Raji (cell line): ENCODE results near the gene TTPAL.

Experiments used
- POLR2A ChIP-seq: IDR thresholded peaks from 2 replicates; pipeline ENCODE4 v1.6.1; 2011; ENCODE audit warnings: low read depth, low read length, control low read depth; ENCODE audit not compliant: insufficient read depth

TTPAL gene

DNA sequence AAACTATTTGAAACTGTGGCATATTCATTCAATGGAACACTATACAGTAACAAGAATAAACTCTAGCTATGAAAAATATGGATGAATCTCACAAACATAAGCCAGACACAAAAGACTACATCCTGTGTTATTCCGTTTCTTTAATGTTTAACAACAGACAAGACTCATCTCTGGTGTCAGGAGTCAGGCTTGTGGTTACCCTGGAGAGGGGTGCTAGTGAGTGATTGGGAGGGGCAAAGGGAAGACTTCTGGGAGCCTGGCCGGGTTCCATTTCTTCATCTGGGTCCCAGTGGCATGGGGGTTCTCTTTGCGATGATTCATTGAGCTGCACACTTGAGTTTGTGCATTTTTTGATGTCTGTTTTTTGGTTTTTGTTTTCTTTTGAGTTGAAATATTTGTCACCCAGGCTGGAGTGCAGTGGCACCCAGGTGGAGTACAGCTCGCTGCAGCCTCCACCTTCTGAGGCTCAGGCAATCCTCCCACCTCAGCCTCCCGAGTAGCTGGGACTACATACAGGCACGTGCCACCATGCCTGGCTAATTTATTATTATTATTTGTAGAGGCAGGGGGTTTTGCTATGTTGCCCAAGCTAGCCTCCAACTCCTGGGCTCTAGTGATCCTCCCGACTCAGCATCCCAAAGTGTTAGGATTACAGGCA is 21.2 kb upstream of the TTPAL start:
- no peak for TF ChIP-seq POLR2A

- TF ChIP-seq POLR2A: no peak
Measured at GRCh38 chr20:44455126-44455525, 20.5 kb upstream of the TTPAL start.

- TF ChIP-seq POLR2A: no peak
Measured at GRCh38 chr20:44456611-44457010, 19.1 kb upstream of the TTPAL start.

GRCh38 chr20:44457016-44457415 is 18.7 kb upstream of the TTPAL start:
- no peak for TF ChIP-seq POLR2A

GRCh38 chr20:44459271-44459670 is 16.4 kb upstream of the TTPAL start:
- TF ChIP-seq POLR2A: no peak

GRCh38 chr20:44460795-44461141 is 14.9 kb upstream of the TTPAL start:
- no peak for TF ChIP-seq POLR2A

GRCh38 chr20:44461142-44461802 is 14.4 kb upstream of the TTPAL start:
- no peak for TF ChIP-seq POLR2A

DNA sequence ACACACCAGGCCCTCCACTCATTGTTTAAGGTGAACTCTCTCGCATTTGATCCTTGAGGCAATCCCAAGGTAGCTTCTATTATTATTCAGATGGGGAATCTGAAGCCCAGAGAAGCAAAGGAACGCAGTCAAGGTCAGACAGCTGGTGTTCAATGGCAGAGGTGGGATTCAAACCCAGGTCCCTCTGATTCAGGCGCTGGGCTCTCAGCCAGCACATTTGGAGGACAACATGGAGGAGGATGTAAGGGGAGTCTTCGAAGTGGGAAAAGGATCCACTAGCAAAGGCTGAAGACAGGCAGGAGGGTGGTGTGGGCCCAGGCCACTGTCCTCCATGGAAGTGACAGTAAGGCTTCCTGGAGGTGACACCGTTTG is 13.9 kb upstream of the TTPAL start:
- TF ChIP-seq POLR2A: no peak

DNA sequence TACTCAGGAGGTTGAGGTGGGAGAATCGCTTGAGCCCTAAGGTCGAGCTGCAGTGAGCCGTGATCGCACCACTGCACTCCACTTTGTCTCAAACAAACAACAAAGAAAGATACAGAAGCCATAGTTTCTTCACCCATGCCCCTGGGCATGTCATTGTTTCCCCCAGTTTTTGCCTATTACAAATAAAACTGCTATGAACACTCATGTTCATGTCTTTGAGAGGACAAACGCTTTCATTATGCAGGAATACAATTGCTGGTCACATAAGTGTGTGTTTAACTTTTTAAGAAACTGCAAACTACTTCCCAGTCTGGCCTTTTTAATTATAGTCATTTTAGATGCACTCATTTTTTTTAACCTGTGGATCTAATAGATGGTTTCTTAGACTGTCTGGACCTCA is 12.2 kb upstream of the TTPAL start:
- no peak for TF ChIP-seq POLR2A

DNA sequence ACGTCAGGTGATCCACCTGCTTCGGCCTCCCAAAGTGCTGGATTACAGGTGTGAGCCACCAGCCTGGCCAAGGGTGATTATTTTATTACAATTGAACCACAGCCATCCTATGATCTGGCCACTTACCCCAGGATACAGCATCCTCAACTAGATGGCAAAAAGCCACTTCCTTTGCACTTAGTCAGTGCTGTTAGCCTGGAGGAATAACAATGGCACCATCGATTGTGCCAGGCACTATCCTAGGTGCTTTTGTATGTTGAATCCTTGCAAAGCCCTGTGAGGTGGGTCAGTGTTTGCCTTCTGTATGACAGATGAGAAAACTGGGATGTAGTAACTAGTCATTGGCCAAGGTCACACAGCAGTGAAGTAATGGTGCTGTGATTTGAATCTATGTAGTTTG is 11.2 kb upstream of the TTPAL start:
- TF ChIP-seq POLR2A: no peak

DNA sequence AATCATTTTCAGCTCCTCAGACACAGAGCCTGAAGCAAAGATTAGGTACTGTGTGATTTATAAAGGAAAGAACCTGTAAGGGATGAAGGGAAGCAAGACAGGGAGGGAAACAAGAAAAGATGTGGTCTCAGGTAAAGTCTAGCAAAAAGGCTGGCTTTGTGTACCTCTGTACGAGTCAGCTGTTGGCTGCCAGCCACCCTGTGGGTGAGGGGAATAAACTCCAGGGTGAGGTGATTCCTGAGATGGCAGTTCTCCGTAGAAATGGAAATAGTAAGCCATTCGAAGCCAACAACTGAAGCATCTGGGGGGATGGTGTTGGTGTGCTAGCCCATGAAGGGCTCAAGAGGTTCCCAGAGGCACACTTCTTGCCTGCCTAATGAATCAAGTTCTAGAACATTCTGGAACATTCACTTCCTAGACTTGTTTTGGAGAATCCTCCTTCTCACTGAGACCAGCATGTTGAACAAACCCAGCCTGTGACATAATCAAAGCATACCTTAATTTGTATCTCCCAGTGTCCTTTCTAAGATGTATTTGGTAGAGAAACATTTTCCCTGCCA is 10.6 kb upstream of the TTPAL start:
- no peak for TF ChIP-seq POLR2A

DNA sequence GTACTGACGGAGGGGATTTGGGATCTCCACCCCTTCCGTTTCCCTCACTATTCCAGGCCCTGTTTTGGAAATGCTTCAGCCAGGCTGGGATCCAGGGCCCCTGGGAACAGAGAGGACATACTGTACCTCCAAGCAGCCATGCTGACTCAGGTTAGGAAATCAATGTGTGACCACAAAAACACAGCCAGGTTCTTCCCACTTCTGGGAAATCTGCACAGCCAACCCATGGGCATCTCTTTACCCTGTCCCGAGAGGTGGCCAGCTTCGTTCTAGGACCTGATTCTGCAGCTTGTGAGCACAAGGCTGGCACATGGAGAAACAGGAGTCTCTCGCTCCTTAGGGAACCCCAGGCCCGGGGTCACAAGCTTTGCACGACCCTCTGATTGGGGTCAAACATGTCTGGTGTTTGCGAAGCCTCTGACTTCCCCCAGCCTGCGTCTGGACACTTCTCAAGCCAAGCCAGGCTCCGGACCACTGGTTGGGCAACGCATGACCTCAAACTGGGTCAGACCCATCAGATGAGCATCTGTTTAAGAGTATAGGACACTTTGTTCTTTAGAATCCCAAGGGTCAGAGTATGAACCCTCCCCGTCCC is 8.3 kb upstream of the TTPAL start:
- no peak for TF ChIP-seq POLR2A

GRCh38 chr20:44468044-44468782 is 7.5 kb upstream of the TTPAL start:
- TF ChIP-seq POLR2A: no peak

DNA sequence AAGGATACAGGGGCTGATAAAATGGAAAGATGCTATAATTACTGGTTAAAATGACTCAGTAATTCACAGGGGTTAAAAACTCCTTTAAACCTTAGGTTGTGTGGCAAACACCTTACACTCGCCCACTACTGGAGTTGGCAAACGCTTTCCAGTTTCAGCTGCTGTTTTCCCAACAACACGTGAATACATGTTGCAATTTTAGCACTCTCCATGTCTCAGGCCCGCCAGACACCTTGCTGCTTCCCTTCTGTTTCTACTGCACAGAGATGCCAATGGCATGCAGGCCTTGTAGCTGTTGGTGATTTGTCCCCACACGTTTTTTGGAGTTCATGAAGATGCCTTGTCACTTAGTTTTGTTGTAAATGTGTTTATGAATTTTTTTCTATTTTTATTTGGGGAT is 5.3 kb upstream of the TTPAL start:
- no peak for TF ChIP-seq POLR2A

DNA sequence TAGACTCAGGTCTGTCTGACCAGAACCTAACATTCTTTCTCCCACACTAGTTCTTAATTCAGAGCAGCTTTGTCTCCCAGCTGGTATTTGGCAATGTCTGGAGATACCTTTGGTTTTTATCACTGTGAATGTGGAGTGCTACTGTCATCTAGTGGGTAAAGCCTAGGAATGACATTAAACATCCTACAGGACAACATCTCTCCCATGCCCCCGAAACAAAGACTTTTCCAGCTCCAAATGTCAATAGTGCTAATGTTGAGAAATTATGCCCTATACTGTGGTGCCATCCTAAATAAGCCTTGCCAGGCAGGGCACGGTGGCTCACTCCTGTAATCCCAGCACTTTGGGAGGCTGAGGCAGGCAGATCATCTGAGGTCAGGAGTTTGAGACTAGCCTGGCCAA is 4.2 kb upstream of the TTPAL start:
- TF ChIP-seq POLR2A: no peak

GRCh38 chr20:44475372-44475693 is 341 bp upstream of the TTPAL start:
- TF ChIP-seq POLR2A: no peak
